Stomach (tissue), 4 donors: Measurements from ENCODE around the gene GZMB.

Experiments
- CTCF ChIP-seq, 7 experiments: fragments of 450-650 bp in 4 of 7; fragments of 200-600 bp in 3 of 7; sonication (generic) in 3 of 7; IDR thresholded peaks; one replicate each; pipeline ENCODE4 v1.5.1; 2016 to 2019; ENCODE audit warnings: antibody characterized with exemption in 7 of 7, control low read depth in 2 of 7, mild to moderate bottlenecking in 1 of 7
- POLR2A ChIP-seq, 4 donors: fragments of 450-650 bp; IDR thresholded peaks; one replicate each; pipeline ENCODE4 v1.6.1; 2016; ENCODE audit warnings: antibody characterized with exemption in 4 of 4, control low read depth in 2 of 4, mild to moderate bottlenecking in 1 of 4, moderate library complexity in 1 of 4

- TF ChIP-seq CTCF (IDR thresholded peaks at IDR 0.05) (no peak), POLR2A (IDR thresholded peaks at IDR 0.05) (no peak)
Measured at GRCh38 chr14:24629521-24629920, 4.5 kb downstream of the GZMB start.
